ENCODE data around the gene JMJD8. TPM values are rescaled to one million over a fixed set of nuclear protein-coding genes. Genes with fewer than 3 reads are reported as not detected.

Gene JMJD8
- total RNA-seq (2021; ENCODE audit: unreplicated experiment) (73.9 TPM), Bru-seq, nascent RNA (percentile 62 among the genes with signal in this experiment), BruChase-seq, experiment 1, labeled RNA remaining after a 2-hour chase (percentile 73 among the genes with signal in this experiment), BruChase-seq, experiment 2, labeled RNA remaining after a 6-hour chase (percentile 90 among the genes with signal in this experiment)
- 136 TPM for polyA plus RNA-seq (2012; ENCODE audit: insufficient read length)
- long read RNA-seq, transcript JMJD8-204 (7 exons, 1,067 nt), result minor isoform, 6 of 135 reads
- long read RNA-seq, transcript JMJD8-209 (8 exons, 2,205 nt), result minor isoform, 6 of 135 reads
- long read RNA-seq, transcript JMJD8-201 (9 exons, 2,038 nt), result major isoform, 10 of 135 reads
- long read RNA-seq, partial matches to known transcripts, result 54 of 135 reads
- long read RNA-seq, other reads (novel, unspliced or antisense), result 48 of 135 reads

GRCh38 chr16:684071-684794 is at the start of gene JMJD8:
Gene JMJD8 (minus strand): TSS chr16:684334. CDS start chr16:684319, 15 bp downstream.
- TF ChIP-seq SIN3A (IDR thresholded peaks at IDR 0.05; ENCODE audit: borderline replicate concordance, insufficient read depth, low read depth, low read length) (peak; percentile 76; the same call in 1 of the 2 replicates), POLR2AphosphoS5 (IDR thresholded peaks at IDR 0.05; ENCODE audit: low read depth, low read length) (peak; percentile 92), REST (IDR thresholded peaks at IDR 0.05; ENCODE audit: insufficient read depth in 1 of 2, low read depth in 2 of 2, low read length in 1 of 2) (0 out of 4 replicates have a peak, but pooled peaks of 1 of the 2 experiments have one; percentile 8), CTCF (IDR thresholded peaks at IDR 0.05) (no peak)
- ChIA-PET CTCF (no interaction called here), POLR2A (no interaction called here)
- peaks cover 19% of the 10 kb centered on the region for H3K4me1 ChIP-seq (ENCODE audit: control insufficient read depth, insufficient read depth, low read length)
- ATAC-seq, result peak; percentile 73
- peaks cover 5% of the 10 kb centered on the region; the same call in 1 of the 2 replicates for H3K36me3 ChIP-seq (ENCODE audit: control insufficient read depth, insufficient read depth, low read length)
- H3K27ac ChIP-seq (ENCODE audit: low read length), result peak within 1 kb of the TSS; percentile 87
- in situ Hi-C loops (cut with HindIII; ENCODE audit: low pct_unique_long_range_greater_than_20kb, low sequenced_read_pairs), result no loop called here
- DNase-seq (ENCODE audit: low read depth, low spot score), result no peak
- H3K4me3 ChIP-seq (ENCODE audit: low read depth in 2 of 2, low read length in 2 of 2), result peak within 1 kb of the TSS; percentile 66 to 71
- no TSS peak for BruUV-seq (replicated peaks)
- no peaks in the 10 kb centered on the region for H3K9me3 ChIP-seq (ENCODE audit: control insufficient read depth, insufficient read depth, low read depth, low read length)
- intact Hi-C loops (cut with micrococcal nuclease; ENCODE audit: unreplicated experiment), result loop anchor here (10.0 kb wide), 1 partner anchor 1091 kb away; the partner anchor contains the start of genes EME2, MRPS34 and NME3
- no peaks in the 10 kb centered on the region for H3K27me3 ChIP-seq (ENCODE audit: control insufficient read depth, insufficient read depth, low read length)

- no peaks in the 10 kb centered on the region; the same call in 1 of the 2 replicates for H3K4me1 ChIP-seq (ENCODE audit: control insufficient read depth, insufficient read depth, low read length)
- CTCF ChIA-PET, result interaction anchor here (1.3 kb wide), 1 partner anchor 21 kb away, joined by 4 read pairs; no protein-coding TSS in a partner anchor
- peak; percentile 31; the same call in 1 of the 2 replicates for ATAC-seq
- POLR2A ChIA-PET, result no interaction called here
- TF ChIP-seq SIN3A (IDR thresholded peaks at IDR 0.05; ENCODE audit: borderline replicate concordance, insufficient read depth, low read depth, low read length), result no peak
- no peak for TF ChIP-seq TCF7L2 (IDR thresholded peaks at IDR 0.05; ENCODE audit: low read depth, low read length)
- TF ChIP-seq POLR2AphosphoS5 (IDR thresholded peaks at IDR 0.05; ENCODE audit: low read depth, low read length), result no peak
- TF ChIP-seq REST (IDR thresholded peaks at IDR 0.05; ENCODE audit: insufficient read depth in 1 of 2, low read depth in 2 of 2, low read length in 1 of 2), result no peak
- TF ChIP-seq CTCF (IDR thresholded peaks at IDR 0.05), result peak; percentile 86
- H3K27me3 ChIP-seq (ENCODE audit: control insufficient read depth, insufficient read depth, low read length), result no peaks in the 10 kb centered on the region
- H3K4me3 ChIP-seq (ENCODE audit: low read depth in 2 of 2, low read length in 2 of 2), result no peak overlapping the region
- peaks cover 2% of the 10 kb centered on the region for H3K36me3 ChIP-seq (ENCODE audit: control insufficient read depth, insufficient read depth, low read length)
- no TSS peak for BruUV-seq (replicated peaks)
- in situ Hi-C loops (cut with HindIII; ENCODE audit: low pct_unique_long_range_greater_than_20kb, low sequenced_read_pairs) (no loop called here), intact Hi-C loops (cut with micrococcal nuclease; ENCODE audit: unreplicated experiment) (no loop called here)
- H3K9me3 ChIP-seq (ENCODE audit: control insufficient read depth, insufficient read depth, low read depth, low read length), result no peaks in the 10 kb centered on the region
- no peak overlapping the region for H3K27ac ChIP-seq (ENCODE audit: low read length)
- no peak for DNase-seq (ENCODE audit: low read depth, low spot score)
These were observed 49.5 kb upstream of the JMJD8 start for GRCh38 chr16:733382-734207.
